ENCODE data around the gene TYW1B.
"Not testable (repeated sequence)": the region's sequence is repeated elsewhere in the genome, so short reads cannot be mapped to it uniquely, and the experiment has no call there.

TYW1B gene

DNA sequence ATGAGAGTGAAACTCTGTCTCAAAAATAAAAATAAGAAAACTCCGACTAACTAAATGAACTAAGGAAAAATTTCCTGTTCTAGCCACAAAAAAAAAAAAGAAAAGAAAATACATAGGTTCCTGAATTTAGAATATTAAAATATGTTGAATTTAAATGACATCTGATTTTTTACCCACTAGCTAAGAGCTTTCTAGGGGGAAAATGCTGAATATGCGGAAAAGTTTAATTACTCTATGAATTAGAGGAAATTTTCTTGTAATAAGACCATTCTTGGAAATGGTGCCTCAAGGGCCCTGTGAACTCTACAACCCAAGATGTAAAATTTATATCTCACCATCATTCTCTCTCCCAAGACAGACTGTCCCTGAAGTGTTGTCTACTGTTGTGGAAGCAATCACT lies 250.9 kb downstream of the TYW1B start:
- no peaks in the 10 kb centered on the region for H3K9me3 ChIP-seq (ENCODE audit: severe bottlenecking)
- H3K27ac ChIP-seq (ENCODE audit: poor library complexity, severe bottlenecking) = no peak overlapping the region
- H3K27me3 ChIP-seq (ENCODE audit: insufficient read depth, poor library complexity, severe bottlenecking) = no peaks in the 10 kb centered on the region
- no peaks in the 10 kb centered on the region for H3K4me1 ChIP-seq (ENCODE audit: insufficient read depth, poor library complexity, severe bottlenecking)
- H3K4me3 ChIP-seq (ENCODE audit: severe bottlenecking) = no peak overlapping the region
- TF ChIP-seq, protein P1, sequence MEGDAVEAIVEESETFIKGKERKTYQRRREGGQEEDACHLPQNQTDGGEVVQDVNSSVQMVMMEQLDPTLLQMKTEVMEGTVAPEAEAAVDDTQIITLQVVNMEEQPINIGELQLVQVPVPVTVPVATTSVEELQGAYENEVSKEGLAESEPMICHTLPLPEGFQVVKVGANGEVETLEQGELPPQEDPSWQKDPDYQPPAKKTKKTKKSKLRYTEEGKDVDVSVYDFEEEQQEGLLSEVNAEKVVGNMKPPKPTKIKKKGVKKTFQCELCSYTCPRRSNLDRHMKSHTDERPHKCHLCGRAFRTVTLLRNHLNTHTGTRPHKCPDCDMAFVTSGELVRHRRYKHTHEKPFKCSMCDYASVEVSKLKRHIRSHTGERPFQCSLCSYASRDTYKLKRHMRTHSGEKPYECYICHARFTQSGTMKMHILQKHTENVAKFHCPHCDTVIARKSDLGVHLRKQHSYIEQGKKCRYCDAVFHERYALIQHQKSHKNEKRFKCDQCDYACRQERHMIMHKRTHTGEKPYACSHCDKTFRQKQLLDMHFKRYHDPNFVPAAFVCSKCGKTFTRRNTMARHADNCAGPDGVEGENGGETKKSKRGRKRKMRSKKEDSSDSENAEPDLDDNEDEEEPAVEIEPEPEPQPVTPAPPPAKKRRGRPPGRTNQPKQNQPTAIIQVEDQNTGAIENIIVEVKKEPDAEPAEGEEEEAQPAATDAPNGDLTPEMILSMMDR (IDR thresholded peaks at IDR 0.05; ENCODE audit: poor library complexity, severe bottlenecking) = no peak
- no peak for DNase-seq (ENCODE audit: low spot score)
- ATAC-seq (ENCODE audit: low read depth) = no peak
- no peaks in the 10 kb centered on the region for H3K36me3 ChIP-seq (ENCODE audit: low read depth)

- H3K27ac ChIP-seq (ENCODE audit: poor library complexity, severe bottlenecking); H3K36me3 ChIP-seq (ENCODE audit: low read depth); H3K4me1 ChIP-seq (ENCODE audit: insufficient read depth, poor library complexity, severe bottlenecking); DNase-seq (ENCODE audit: low spot score); H3K9me3 ChIP-seq (ENCODE audit: severe bottlenecking); H3K27me3 ChIP-seq (ENCODE audit: insufficient read depth, poor library complexity, severe bottlenecking); H3K4me3 ChIP-seq (ENCODE audit: severe bottlenecking); ATAC-seq (ENCODE audit: low read depth): not testable (repeated sequence)
Measured at GRCh38 chr7:72561988-72562387, 266.0 kb downstream of the TYW1B start.

DNA sequence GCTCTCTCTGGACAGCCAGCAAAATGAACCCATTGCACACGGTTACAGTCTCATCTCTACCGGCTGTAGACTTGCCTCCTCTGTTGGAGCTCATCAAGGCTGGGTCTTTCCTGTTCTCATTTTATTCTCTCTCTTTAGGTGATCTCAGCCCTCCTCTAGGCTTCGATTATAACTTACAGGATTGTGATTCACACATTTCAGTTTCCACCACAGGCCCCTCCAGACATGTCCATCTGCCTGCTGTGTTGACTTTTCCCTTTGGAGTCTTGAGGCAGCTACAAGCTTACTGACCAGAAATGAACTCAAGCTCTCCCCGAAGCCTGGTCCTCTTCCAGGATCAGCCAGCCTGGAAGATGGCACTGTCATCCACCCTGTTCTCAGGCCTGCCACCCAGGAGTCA lies 268.5 kb downstream of the TYW1B start:
- not testable (repeated sequence) for H3K9me3 ChIP-seq (ENCODE audit: severe bottlenecking); H3K4me1 ChIP-seq (ENCODE audit: insufficient read depth, poor library complexity, severe bottlenecking); H3K36me3 ChIP-seq (ENCODE audit: low read depth); ATAC-seq (ENCODE audit: low read depth); H3K27me3 ChIP-seq (ENCODE audit: insufficient read depth, poor library complexity, severe bottlenecking); DNase-seq (ENCODE audit: low spot score); H3K4me3 ChIP-seq (ENCODE audit: severe bottlenecking); H3K27ac ChIP-seq (ENCODE audit: poor library complexity, severe bottlenecking)

DNA sequence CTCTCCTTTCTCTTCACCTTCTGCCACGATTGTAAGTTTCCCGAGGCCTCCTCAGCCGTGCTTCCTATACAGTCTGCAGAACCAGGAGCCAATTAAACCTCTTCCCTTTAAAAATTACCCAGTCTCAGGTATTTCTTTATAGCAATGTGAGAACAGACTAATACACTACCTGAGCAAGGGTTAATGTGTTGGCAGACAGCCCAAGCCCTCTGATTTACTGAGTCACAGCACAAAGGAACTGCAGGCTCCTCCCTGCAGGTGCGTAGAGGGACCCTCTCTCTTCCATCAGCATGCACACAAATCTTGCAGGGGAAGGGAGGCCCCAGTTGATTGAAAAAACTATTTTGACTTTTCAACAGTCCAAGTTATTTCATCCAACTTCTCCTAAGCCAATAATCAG lies 271.3 kb downstream of the TYW1B start:
- DNase-seq (ENCODE audit: low spot score); H3K4me1 ChIP-seq (ENCODE audit: insufficient read depth, poor library complexity, severe bottlenecking); H3K27me3 ChIP-seq (ENCODE audit: insufficient read depth, poor library complexity, severe bottlenecking); H3K9me3 ChIP-seq (ENCODE audit: severe bottlenecking); H3K27ac ChIP-seq (ENCODE audit: poor library complexity, severe bottlenecking); H3K36me3 ChIP-seq (ENCODE audit: low read depth); H3K4me3 ChIP-seq (ENCODE audit: severe bottlenecking): not testable (repeated sequence)
- peak; percentile 59; the same call in 2 of the 3 replicates for ATAC-seq (ENCODE audit: low read depth)

DNA sequence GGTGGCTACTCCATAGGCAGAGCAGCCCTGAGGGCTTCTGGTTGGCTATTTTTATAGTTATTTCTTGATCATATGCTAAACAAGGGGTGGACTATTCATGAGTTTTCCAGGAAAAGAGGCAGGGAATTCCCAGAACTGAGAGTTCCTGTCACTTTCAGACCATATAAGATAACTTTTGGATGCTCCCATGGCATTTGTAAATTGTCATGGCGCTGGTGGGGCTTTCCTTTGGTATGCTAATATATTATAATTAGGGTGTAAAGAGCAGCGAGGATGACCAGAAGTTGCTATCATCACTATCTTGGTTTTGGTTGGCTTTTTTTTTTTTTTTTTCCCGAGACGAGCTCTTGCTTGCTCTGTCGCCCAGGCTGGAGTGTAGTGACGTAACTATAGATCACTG lies 272.8 kb downstream of the TYW1B start:
- not testable (repeated sequence) for H3K4me1 ChIP-seq (ENCODE audit: insufficient read depth, poor library complexity, severe bottlenecking); H3K27me3 ChIP-seq (ENCODE audit: insufficient read depth, poor library complexity, severe bottlenecking); ATAC-seq (ENCODE audit: low read depth); H3K27ac ChIP-seq (ENCODE audit: poor library complexity, severe bottlenecking); H3K36me3 ChIP-seq (ENCODE audit: low read depth); DNase-seq (ENCODE audit: low spot score); H3K4me3 ChIP-seq (ENCODE audit: severe bottlenecking); H3K9me3 ChIP-seq (ENCODE audit: severe bottlenecking)

DNA sequence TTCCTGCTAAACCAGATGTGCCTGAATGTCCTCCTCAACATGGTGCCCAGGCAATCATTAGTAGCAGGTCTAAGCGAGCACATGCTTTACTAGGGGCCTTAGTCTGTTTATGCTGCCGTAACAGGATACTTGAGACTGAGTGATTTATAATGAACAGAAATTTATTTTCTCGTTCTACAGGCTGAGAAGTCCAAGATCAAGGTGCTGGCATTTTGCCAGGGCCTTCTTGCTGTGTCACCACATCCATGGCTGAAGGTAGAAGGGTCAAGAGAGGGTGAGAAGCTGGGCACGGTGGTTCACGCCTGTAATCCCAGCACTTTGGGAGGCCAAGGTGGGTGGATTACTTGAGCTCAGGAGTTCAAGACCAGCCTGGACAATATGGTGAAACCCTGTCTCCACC lies 273.6 kb downstream of the TYW1B start:
- H3K4me3 ChIP-seq (ENCODE audit: severe bottlenecking); H3K27ac ChIP-seq (ENCODE audit: poor library complexity, severe bottlenecking); H3K27me3 ChIP-seq (ENCODE audit: insufficient read depth, poor library complexity, severe bottlenecking); H3K9me3 ChIP-seq (ENCODE audit: severe bottlenecking); DNase-seq (ENCODE audit: low spot score); H3K36me3 ChIP-seq (ENCODE audit: low read depth); ATAC-seq (ENCODE audit: low read depth); H3K4me1 ChIP-seq (ENCODE audit: insufficient read depth, poor library complexity, severe bottlenecking): not testable (repeated sequence)

- ATAC-seq (ENCODE audit: low read depth); H3K27ac ChIP-seq (ENCODE audit: poor library complexity, severe bottlenecking): not testable (repeated sequence)
Measured at GRCh38 chr7:72550454-72550853, 277.5 kb downstream of the TYW1B start.

GRCh38 chr7:72546586-72547237 lies 281.3 kb downstream of the TYW1B start:
- ATAC-seq (ENCODE audit: low read depth); H3K4me3 ChIP-seq (ENCODE audit: severe bottlenecking): not testable (repeated sequence)

More at GRCh38 chr7:72550454-72550853, 277.5 kb downstream of the TYW1B start:
- not testable (repeated sequence) for H3K4me1 ChIP-seq (ENCODE audit: insufficient read depth, poor library complexity, severe bottlenecking); H3K4me3 ChIP-seq (ENCODE audit: severe bottlenecking); DNase-seq (ENCODE audit: low spot score); H3K9me3 ChIP-seq (ENCODE audit: severe bottlenecking); H3K36me3 ChIP-seq (ENCODE audit: low read depth); H3K27me3 ChIP-seq (ENCODE audit: insufficient read depth, poor library complexity, severe bottlenecking)

DNA sequence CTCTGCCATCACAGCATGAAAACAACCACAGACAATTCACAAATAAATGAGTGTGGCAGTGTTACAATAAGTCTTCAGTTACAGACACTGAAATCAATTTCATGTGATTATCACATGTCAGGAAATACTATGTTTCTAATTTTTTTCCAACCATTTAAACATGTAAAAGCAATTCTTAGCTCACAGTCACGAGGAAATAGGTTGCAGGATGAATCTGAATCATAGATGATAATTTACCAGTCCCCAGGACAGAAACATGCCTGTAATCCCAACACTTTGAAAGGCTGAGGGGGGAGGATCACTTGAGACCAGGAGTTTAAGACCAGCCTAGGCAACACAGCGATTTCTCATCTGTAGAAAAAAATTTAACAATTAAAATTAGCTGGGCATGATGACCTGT lies 283.5 kb downstream of the TYW1B start:
- not testable (repeated sequence) for H3K4me1 ChIP-seq (ENCODE audit: insufficient read depth, poor library complexity, severe bottlenecking); H3K4me3 ChIP-seq (ENCODE audit: severe bottlenecking); ATAC-seq (ENCODE audit: low read depth)

More at GRCh38 chr7:72546586-72547237, 281.3 kb downstream of the TYW1B start:
- not testable (repeated sequence) for H3K4me1 ChIP-seq (ENCODE audit: insufficient read depth, poor library complexity, severe bottlenecking); H3K27ac ChIP-seq (ENCODE audit: poor library complexity, severe bottlenecking); H3K9me3 ChIP-seq (ENCODE audit: severe bottlenecking); H3K36me3 ChIP-seq (ENCODE audit: low read depth); DNase-seq (ENCODE audit: low spot score); H3K27me3 ChIP-seq (ENCODE audit: insufficient read depth, poor library complexity, severe bottlenecking)

More for the DNA sequence above, 283.5 kb downstream of the TYW1B start:
- H3K9me3 ChIP-seq (ENCODE audit: severe bottlenecking); H3K36me3 ChIP-seq (ENCODE audit: low read depth); H3K27ac ChIP-seq (ENCODE audit: poor library complexity, severe bottlenecking); DNase-seq (ENCODE audit: low spot score); H3K27me3 ChIP-seq (ENCODE audit: insufficient read depth, poor library complexity, severe bottlenecking): not testable (repeated sequence)
